NT2/D1 (cell line): ENCODE results near the gene BST2.

Source experiments
- SUZ12 ChIP-seq: IDR thresholded peaks from 2 replicates; pipeline ENCODE4 v1.6.1; 2011; ENCODE audit not compliant: insufficient read length, insufficient read depth; ENCODE audit errors: extremely low read depth
- YY1 ChIP-seq: IDR thresholded peaks from 2 replicates; pipeline ENCODE4 v1.6.1; 2011; ENCODE audit not compliant: insufficient read length, insufficient read depth

GRCh38 chr19:17404621-17405249 is 695 bp downstream of the BST2 start:
- TF ChIP-seq SUZ12 (no peak), YY1 (no peak)
